NCI-H2171 (cell line): ENCODE data around the gene TMEM127.
"Not testable (repeated sequence)": the region's sequence is repeated elsewhere in the genome, so short reads cannot be mapped to it uniquely, and the experiment has no call there.

Experiments used
- DNase-seq: peaks from one replicate; lab custom pipeline; 2025; lab: John Stamatoyannopoulos, UW

TMEM127 gene, protein sequence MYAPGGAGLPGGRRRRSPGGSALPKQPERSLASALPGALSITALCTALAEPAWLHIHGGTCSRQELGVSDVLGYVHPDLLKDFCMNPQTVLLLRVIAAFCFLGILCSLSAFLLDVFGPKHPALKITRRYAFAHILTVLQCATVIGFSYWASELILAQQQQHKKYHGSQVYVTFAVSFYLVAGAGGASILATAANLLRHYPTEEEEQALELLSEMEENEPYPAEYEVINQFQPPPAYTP

DNA sequence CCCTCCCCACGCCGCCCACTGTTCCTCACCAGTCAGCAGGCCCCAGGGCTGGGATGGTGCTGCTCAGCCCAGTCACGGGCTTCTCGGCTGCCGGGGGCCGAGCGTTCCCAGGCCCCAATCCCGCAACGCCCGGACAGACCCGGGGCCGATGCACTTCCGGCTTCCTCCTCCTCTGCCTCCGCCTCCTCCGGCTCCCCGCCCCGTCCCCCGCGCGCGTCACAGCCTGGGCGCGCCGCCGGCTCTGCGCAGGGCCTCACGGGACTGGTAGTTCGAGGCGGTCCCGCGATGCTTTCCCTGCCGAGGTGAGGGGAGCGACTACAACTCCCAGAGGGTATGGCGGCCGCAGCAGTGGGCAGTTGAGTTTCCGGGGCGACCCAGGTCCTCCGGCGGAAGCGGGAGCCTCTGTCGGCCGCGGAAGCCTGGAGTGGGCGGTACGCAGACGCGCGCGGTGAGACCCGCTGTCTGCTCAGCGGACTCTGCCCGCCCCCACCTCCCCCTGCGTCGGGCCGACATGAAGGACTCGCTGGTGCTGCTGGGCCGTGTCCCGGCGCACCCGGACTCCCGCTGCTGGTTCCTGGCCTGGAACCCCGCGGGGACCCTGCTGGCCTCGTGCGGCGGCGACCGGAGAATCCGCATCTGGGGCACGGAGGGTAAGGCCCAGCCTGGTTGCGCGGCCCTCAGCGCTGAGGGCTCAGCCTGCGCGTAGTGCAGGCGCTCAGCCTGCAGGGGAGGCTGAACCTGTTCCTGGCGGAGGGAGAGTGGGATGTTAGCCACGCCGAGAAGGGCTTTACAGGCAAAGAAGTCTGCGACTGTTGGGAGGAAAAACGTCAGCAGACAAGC, at the start of gene TMEM127, which contains the start of gene CIAO1:
TMEM127 (minus strand) TSS at position 158 of the 840 bp plus-strand sequence. CDS start 616 bp downstream, outside the sequence.
CIAO1 (plus strand) TSS at position 386 of the 840 bp plus-strand sequence; CDS start at position 512, 126 bp downstream.
- peak; percentile 95 for DNase-seq

DNA sequence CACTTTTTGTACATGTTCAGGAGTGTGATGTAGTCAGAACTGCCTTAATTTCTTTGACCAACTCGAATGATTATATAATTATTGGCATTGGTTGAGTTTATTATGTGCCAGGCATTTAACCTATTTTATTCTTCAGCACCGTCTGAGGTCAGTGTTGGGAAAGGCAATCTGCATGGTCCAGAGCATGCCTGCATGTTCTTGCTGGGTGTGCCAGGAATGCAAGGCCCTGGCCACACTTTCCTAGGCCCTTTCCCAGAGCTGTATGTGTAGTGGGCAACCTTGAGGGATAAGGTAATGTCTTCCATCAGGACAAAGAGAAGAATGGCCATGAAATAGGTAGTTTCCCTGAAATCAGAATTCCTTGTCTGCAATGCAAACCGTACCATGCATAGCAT, 49.2 kb upstream of the TMEM127 start:
- no peak for DNase-seq

DNA sequence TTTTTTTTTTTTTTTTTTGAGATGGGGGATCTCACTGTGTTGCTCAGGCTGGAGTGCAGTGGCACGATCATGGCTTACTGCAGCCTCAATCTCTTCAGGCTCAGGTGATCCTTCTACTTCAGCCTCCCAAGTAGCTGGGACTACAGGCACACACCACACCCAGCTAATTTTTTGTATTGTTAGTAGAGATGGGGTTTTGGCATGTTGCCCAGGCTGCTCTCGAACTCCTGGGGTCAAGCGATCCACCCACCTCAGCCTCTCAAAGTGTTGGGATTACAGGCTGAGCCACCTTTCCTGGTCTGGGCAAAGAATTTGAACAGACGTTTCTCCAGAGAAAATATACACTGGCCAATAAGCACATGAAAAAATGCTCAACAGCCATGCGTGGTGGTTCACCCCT, 42.5 kb upstream of the TMEM127 start:
- no peak for DNase-seq

DNA sequence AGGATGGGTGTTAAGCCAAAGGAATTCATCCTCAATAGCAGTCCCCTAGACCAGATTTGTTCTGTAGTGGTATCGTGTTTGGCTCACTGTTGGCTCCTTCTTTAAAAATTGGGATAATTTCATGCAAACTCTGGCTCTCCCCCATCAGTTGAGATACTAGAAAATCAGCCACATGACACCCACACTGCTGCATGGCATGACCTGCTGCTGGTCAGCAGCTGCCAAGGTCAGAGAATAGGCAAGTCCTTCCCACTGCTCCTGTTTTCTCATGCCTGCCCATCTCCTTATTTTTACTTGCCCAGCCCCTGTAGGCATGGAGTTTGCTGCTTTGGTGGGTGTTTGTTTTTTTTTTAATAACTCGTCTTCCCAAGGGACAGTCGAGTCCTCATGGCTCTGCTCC, 40.6 kb upstream of the TMEM127 start:
- no peak for DNase-seq

DNA sequence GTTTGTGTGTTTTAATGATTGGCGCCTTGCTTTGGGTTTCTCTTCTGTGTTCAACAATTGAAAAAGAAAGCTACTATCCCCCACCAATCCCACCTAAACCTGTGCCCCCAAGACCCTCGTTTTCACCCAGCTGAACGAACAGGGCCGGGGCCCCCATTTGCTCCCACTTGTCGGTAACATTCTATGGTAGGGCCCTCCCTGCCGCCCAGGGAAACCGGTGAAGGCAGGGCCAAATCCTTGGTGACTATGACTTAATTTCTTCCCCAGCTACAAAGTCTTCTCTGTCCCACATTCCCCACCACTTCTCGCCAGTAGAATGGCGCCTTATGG, 40.1 kb upstream of the TMEM127 start:
- DNase-seq: no peak

DNA sequence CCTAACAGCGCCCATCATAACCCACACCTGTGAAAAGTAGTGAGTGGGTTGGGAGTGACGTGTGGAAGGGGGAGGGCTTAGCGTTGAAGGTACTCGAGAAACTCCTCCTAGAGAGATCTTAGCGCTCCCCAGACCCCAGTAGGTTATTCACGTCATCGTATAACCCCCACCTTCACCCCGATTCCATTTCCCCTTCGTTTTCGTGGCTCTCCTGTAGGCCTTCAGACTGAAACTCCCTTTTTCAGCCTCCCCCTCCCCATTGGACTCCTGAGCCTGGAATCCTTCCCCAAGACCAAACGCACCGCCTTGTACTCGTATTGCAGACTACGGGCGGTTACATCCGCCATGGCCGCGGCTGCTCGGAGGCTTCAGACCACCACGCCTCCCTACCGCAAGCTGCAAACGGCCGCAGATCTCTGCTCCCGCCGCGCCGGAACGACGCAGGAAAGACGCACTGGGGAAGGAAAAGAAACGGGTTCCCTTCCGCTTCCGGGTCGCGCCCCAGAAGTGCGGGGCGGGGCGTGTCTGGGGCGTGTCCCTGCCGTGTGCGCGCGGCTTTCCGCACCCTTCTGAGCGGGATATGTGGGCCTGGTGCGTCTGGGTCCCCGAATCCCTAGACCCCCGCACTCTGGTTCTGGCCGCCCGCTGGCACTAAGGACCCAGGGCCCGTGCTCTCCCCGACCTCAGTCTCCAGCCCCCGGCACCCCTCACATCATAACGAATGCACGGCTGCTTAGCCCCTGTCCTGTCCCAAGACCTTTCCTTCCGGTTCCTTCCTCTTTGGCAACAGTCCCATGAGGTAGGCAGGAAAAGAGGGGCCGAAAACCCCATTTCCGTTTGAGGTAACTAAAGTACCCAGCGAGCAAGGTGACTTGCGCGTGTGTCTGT, 39.5 kb upstream of the TMEM127 start, which contains the start of gene SNRNP200:
SNRNP200 (minus strand) TSS at position 456 of the 888 bp plus-strand sequence; CDS start at position 347, 109 bp downstream.
- peak; percentile 94 for DNase-seq

DNA sequence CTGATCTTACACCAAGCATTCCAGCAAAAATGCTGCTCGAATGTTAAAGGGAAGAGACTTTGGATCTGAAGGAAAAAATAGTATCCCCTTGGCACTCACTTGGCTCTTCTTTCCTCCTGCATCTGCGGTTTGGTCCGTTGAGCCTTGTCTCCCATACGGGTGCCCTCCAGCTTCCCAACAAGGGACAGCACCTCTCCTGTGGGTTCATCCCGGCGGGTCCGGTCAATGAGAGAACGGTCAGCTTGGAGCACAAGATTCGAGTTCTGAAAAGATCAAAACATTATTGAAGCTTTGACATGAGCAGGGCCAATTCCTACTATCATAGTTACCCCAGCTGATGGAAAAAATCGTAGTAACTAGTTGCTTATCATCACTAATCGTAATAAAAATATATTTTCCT, 38.8 kb upstream of the TMEM127 start:
- no peak for DNase-seq

DNA sequence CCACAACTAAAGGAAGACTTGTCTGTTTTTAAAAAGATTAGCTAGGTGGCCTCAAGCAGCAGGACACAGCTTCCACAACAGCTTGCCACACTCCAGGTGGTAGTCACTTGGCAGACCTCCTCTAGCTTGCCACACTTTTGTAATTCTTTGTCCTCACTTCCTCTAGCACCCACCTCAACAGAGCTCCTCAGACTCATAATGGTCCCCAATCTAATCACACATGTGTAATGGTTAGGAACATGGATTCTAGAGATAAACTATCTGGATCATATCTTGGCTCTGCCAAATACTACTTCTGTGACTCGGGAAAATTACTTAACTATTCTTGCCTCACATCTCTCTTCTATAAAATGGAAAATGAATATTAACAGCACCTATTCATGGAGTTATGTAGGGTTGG, 36.1 kb upstream of the TMEM127 start:
- no peak for DNase-seq

DNA sequence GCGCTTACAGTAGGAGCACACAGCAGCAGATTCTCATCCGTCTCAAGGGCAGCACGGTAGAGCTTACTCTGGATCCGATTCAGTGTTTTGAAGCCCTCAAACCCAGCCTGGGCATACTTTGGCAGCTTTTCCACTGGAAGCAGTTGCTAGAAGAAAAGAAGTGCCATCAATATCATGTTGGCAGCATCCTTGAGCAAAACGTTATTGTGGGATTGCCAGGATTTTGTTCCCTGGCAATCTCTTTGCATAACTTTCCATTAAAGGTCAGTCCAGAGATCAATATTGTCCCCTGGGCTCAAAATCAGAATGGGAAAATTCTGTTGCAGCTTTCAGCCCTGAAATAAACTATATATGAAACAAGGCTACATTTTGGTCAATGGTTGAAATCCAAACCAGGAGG, 31.1 kb upstream of the TMEM127 start:
- DNase-seq: no peak

DNA sequence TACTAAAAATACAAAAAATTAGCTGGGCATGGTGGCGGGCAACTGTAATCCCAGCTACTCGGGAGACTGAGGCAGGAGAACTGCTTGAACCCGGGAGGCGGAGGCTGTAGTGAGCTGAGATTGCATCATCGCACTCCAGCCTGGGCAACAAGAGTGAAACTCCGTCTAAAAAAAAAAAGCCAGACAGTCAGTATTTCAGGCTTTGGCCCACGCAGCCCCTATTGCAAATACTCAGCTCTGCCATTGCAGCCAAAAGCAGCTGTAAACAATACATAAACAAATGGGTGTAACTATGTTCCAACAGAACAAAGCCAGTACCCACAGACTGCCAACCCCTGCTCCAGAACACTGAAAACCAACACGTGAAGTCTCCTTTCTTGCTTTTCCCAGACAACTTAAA, 28.5 kb upstream of the TMEM127 start:
- not testable (repeated sequence) for DNase-seq

DNA sequence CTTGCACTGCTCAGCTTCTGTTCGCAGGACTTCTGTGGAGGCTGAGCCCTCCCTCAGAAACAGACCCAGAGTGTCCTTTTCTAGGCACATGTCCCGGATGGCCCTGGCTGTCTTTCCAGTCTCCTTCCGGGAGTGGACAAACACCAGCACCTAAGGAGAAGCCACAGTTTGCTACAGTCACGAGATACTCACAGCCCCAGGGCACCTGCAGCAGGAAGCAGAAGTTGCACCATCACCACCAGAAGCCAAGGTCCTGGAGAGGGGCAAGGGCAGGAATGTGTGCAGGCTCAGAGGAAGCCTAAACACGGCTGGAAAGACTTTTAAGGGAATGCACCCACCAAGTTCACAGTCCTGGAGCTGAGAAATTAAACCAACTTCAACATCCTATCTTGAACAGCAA, 26.0 kb upstream of the TMEM127 start:
- DNase-seq: no peak

DNA sequence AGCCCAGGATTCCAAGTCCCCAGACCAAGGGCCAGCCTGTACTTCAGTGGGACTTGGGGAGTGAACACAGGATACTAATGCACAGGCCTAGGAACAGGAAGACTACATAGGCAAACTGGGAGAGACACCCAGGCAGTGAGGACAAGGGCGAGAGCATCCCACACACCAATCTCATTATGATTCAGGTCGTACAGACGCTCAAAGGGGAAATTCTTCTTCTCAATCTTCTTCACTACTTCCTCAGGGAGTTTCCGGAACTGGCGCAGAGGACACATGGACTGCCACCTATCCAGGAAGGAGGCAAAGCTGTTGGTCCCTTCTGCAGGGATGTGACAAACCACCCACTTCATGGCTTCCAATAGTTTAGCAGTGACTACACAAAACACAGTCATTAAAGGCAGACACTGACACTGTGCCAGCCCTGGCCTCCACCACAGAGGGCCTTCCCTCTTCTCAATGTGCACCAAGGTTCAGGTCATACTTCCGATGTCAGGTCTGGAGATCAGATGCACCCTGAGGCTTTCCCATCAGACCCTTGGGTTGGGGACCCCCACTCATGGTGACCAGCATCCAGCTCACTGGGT, 21.6 kb upstream of the TMEM127 start:
- no peak for DNase-seq

DNA sequence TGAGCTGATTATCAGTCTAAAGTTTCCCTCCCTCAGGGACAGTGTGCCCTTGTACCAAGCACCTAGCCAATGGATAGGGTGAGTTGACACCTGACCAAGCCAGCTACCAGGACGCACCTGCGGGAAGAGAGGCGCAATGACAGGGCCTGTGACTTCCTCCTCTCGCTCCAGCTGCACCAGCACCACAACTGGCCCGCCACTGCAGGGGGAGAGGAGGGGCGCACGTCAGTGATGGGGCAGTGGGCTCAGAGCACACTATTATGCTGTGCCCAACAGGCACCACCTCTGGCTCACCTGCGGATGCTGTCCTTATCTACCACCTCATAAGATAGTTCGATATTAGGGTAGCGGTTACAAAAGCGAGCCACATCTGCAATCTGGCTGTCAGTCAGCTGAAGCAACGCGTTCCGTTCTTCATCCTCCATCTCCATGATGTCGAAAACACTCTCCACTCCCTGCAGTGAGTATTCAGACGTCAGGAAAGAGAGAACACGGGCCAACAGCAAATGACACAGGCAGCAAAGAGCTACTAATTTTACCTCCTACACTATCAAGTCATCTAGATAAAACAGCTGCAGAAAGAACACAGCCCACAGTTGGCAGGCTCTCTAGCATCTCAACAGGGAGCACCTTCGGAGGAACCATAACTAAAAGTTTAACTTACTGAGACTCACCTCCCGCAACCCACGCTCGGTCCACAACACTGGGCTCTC, 11.1 kb upstream of the TMEM127 start:
- DNase-seq: no peak

DNA sequence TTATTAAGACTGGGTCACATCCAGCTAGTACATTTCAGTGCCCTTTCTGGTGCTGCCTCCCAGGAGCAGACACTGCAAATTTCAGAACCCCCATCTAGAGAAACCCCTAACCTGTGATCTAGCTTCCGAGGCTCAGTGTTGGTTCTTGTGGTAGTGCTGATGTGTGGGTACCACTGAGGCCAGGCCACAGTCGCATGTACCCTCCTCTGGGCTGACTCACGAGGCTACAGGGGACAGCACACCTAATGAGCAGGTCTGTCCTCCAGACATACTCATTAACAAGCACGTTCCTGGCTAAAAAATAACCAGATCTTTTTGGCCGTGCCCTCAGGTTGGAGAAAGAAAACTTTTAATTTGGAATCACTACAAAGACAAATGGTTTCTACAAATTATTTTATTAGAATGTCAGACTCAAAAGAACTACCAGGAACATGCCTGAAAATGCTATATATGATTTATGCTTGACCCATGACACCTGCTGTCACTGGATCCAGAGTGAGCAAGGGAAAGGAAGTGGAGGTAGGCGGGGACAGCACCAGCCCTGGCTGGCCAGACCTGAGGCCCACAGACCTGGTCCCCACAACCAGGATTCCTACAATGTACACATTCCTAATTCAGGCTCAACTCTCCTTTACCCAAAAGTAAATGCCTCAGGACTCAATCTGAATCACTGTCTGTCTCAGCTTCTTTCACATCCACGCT, 8.7 kb upstream of the TMEM127 start:
- DNase-seq: no peak

DNA sequence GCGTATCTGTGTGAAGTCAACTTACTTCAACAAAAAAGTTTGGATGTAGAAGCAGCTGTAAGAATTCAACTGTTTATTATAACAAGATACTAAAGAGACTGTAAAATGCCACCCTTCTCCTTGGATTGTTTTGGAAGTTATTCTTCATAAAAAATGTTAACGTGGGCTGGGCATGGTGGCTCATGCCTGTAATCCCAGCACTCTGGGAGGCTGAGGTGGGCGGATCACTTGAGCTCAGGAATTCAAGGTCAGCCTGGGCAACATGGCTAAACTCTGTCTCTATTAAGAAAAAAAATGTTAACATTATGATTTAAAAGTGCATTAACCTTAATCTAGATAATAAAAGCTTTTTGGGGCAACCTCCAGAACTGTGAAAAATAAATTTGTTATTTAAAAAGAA, 8.0 kb upstream of the TMEM127 start:
- DNase-seq: no peak

DNA sequence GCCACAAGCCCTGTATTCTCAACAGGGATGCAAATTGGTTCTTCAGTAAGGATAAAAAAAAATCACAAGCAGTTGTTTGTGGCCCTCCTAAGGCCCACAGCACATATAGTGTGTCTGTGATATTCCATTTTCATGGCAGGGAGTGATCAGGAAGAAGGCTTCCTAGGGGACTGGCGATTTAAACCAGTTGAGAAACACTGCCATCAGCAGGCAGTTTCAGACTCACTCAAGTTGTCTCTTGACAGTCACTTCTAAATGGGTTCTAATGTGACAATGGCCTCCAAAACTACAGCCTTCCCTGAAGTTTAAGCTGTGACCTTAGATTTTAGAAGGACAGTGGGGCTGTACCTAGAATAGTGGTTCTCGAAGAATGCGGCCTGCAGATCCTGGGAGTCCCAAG, 6.2 kb upstream of the TMEM127 start:
- DNase-seq: no peak

DNA sequence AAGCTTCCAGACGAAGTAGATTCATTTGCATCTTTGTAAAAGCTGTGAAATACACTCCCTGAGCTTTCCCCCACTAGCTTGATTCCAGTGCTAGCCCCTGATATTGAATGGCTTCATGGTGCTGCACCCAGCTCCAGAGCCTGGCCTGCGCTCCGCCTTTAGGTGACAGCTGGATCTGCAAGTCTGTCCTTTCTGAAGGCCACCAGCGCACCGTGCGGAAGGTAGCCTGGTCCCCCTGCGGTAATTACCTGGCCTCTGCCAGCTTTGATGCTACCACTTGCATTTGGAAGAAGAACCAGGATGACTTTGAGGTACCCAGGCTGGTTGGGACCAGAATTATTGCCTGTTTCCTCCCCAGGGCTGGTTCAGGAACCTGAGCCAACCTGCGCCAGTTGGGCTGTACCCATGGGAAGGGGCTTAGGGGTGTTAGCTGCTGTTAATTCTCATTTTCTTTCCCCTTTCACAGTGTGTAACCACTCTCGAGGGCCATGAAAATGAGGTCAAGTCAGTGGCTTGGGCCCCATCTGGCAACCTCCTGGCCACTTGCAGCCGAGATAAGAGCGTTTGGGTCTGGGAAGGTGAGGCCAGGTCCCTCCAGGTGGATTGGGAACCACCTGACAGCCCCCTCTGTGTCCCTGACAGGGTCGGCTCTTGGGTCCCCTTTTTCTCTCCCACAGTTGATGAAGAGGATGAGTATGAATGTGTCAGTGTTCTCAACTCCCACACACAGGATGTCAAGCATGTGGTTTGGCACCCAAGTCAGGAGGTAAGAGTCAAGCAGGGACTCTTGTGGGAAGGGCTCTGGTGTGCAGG, 1.6 kb upstream of the TMEM127 start:
- DNase-seq: peak; percentile 17

DNA sequence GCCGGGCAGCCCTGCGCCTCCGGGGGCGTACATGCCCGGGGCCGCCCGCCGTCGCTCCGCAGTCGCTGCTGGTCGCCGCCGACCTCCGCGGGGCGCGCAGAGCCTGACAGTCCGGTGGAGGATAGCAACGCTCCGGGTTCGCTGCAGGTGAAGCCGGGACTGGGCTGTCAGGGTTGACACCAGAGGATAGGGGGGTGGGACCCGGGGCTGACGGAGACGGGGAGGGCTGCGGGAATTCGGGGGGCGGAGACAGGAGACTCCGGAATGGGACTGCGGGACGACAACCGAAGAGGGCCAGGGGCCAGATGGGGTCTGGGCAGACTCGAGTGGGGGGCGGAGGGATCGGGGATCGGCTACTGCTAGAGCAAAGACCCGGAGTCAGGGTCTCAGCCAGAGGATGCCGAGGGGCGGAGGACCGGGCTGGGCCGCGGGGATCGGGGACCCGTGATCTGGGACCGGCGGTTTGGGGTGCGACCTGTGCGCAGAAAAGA, 403 bp downstream of the TMEM127 start:
- peak; percentile 56 for DNase-seq

DNA sequence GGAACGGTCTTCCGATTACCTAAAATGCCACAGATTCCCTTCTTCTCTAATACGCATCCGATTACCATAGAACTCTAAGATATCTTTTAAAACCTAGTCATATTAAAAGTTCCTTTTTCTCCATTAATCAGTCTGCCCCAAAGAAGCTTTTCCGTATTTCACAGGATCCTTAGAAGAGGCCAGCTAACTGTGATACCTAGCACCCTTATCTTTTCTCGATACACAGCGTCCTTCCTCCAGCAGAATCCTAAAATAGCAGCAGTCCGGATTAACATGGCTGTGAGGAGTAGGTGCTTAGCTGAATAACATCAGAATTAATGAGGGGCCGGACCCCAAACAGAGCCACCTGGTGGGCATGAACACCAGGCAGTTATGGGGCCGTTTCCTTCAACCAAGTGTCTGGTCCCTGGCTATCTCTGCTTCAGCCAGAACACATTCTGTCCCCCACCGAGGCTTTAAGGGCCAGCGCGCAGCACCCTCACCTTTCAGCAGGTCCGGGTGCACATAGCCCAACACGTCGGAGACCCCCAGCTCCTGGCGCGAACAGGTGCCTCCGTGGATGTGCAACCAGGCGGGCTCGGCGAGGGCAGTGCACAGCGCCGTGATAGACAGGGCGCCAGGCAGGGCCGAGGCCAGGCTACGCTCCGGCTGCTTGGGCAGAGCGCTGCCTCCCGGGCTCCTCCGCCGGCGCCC, 995 bp downstream of the TMEM127 start:
- DNase-seq: peak; percentile 18
